SK-N-MC (cell line): Measurements from ENCODE around the gene PER2.

Experiments used
- EZH2 ChIP-seq: fragments of 200-600 bp; sonication (generic); IDR thresholded peaks from one replicate; pipeline ENCODE4 v1.6.1; 2017; ENCODE audit warnings: antibody characterized with exemption
- FOXP2 ChIP-seq: optimal IDR thresholded peaks from 2 replicates; pipeline ENCODE3; 2011; ENCODE audit warnings: mild to moderate bottlenecking, moderate library complexity; ENCODE audit not compliant: insufficient read depth; ENCODE audit errors: extremely low read length, control extremely low read depth
- POLR2AphosphoS5 ChIP-seq: IDR thresholded peaks from 2 replicates; pipeline ENCODE4 v1.6.1; 2012; ENCODE audit warnings: mild to moderate bottlenecking, low read depth, low read length, borderline replicate concordance

DNA sequence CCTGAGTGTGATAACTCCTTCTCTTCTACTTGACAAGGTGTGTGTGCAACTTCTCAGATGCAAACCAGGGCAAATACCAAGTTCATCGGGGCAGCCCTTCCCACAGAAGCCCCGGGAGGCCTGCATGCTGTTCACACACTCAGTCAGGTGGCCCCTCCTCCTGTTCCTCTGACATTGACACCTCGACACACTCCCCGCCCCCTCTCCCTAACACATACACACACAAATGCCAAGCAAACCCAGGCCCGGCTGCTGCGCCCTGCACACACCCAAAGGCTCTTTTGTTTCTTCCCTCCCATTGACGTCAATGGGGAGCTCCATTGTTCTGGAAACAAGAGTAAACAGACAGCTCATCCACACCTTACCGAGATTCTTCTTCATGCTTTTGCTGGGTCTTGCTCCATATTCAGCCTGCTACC is 1.7 kb upstream of the PER2 start:
- TF ChIP-seq POLR2AphosphoS5 (no peak), FOXP2 (no peak), EZH2 (no peak)
